ENCODE results near the gene TNS4.

Gene TNS4

DNA sequence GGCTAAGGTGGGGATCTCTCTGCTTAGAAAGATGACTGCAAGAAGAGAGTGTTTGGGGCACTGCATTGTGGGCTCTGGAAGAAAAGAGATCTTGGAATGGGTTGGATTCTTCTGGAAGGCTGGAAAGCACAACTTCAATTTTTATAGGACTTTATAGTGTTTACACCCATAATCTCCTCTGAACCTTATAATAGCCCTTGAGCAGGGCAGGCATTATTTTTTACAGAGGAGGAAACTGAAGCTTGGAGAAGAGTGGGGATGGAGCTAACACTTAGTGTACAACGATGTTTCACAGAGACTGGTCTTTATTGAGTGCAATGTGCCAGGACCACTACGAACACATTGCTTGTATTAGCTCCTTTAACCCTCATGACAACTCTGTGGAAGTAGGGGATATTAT lies 10.4 kb downstream of the TNS4 start:
- ChIA-PET CTCF (interaction anchor here (1.3 to 2.1 kb wide), 3 partner anchors 8 to 19 kb away, joined by 3 to 7 read pairs (median 5); no protein-coding TSS in a partner anchor), POLR2A (no interaction called here)
- TF ChIP-seq CTCF (IDR thresholded peaks at IDR 0.05; ENCODE audit: control extremely low read depth, extremely low read depth, low read depth, missing control alignments): no peak
- no peak for DNase-seq (ENCODE audit: extremely low spot score)

- ChIA-PET CTCF (interaction anchor here (1.3 to 2.1 kb wide), 3 partner anchors 7 to 18 kb away, joined by 3 to 7 read pairs (median 5); no protein-coding TSS in a partner anchor), POLR2A (no interaction called here)
- no peak for DNase-seq (ENCODE audit: extremely low spot score)
- no peak for TF ChIP-seq CTCF (IDR thresholded peaks at IDR 0.05; ENCODE audit: control extremely low read depth, extremely low read depth, low read depth, missing control alignments)
Measured at GRCh38 chr17:40490289-40490853, 11.1 kb downstream of the TNS4 start.

DNA sequence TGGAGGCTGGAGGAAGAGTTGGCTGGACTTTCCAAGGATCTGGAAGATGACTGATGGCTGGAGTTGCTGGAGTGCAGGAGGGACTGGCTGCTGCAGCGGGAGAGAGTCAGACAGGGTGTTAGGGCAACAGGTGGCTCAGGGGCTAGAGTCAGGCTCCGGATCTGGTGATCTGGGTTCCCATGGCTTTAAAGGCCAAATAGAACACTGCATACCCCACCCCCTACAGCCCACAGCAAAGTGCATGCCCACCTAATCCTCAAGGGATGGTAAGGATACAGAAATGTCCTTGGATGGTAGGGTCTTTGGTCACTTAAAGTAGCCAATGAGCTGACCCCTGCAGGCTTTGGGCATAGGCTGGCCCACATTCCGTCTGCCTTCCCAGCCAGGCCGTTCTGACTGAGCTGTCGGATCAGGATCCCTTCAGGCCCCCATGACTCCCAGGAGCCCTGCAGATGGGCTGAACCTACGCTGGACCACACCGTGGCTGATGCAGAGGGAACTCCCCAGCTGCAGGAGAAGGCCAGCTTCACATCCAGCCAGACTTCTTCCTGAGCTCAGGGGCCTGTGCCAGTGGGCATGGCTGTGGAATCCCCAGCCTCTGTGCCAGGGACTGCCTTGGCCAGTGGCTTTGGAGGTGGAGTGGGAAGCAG lies 13.9 kb downstream of the TNS4 start:
- TF ChIP-seq CTCF (IDR thresholded peaks at IDR 0.05; ENCODE audit: control extremely low read depth, extremely low read depth, low read depth, missing control alignments): no peak
- no peak for DNase-seq (ENCODE audit: extremely low spot score)
- CTCF ChIA-PET: interaction anchor here (0.9 to 1.9 kb wide), 3 partner anchors 11 to 46 kb away, joined by 3 to 9 read pairs (median 4); partner anchors contain the start of gene IGFBP4
- POLR2A ChIA-PET: interaction anchor here (0.5 kb wide), 1 partner anchor 12 kb away, joined by 5 read pairs; no protein-coding TSS in a partner anchor

DNA sequence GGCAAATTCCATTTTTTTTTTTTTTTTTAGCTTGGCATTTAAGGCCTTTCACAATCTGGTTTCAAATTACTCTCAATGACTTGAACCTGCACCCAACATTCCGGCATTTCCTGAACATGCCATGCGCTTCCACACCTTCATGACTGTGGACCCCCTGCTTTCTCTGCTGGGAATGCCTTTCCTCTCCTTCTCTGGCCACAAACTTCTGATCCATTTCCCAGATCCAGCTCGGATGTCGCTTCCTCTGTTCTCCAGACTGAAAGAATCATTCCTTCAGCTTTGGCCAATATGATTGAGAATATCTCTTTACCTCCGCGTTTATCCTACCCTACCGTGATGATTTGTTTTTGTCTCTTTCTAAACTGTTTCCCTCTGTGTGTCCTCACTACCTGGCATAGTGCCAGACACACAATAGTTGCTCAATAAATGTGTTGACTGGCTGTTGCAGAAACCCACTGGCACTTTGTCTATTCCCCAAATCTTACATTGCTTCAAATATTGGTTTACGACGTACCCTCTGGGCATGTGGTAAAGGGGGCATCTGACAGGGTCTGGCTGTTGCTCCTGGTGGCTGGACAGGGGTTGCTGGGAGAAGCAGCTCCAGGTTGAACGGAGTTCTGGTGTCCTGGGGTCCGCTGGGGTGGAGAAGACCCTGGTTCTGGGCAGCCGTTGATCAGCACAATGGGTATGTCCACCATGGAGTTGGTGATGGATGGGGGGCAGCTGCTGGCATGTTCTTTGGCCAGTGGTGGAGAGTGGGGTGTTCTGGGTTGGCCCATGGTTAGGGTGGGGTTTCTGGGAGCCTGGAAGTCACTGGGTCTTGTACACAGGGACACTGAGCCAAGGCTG lies 14.7 kb downstream of the TNS4 start:
- ChIA-PET CTCF (interaction anchor here (0.9 to 1.9 kb wide), 3 partner anchors 11 to 47 kb away, joined by 3 to 6 read pairs (median 4); partner anchors contain the start of gene IGFBP4), POLR2A (no interaction called here)
- TF ChIP-seq CTCF (IDR thresholded peaks at IDR 0.05; ENCODE audit: control extremely low read depth, extremely low read depth, low read depth, missing control alignments): no peak
- DNase-seq (ENCODE audit: extremely low spot score): no peak

- POLR2A ChIA-PET: no interaction called here
- CTCF ChIA-PET: interaction anchor here (1.9 kb wide), 1 partner anchor 10 kb away, joined by 6 read pairs; no protein-coding TSS in a partner anchor
- no peak for DNase-seq (ENCODE audit: extremely low spot score)
- TF ChIP-seq CTCF (IDR thresholded peaks at IDR 0.05; ENCODE audit: control extremely low read depth, extremely low read depth, low read depth, missing control alignments): no peak
Measured at GRCh38 chr17:40485851-40486521, 15.4 kb downstream of the TNS4 start.
